ENCODE measurements around the gene SP3.

DNA sequence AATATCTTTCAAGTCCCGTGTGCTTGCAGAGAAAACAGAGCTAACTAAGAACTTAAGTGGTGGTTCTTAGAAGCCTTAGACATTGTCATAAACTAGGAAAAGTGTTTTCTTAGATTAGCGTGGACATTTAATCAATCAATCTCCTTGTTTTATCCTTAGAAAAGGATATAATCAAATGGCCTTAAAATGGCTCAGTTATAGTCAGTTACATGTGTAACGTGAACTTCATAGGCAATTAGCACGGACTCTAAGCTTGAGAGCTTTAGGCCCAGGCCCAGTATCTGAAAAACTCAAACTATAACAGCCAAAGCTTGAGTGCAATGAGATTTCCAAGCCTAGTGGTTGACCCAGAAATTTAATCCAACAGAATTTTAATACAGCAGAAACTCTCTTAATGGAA lies 43.5 kb upstream of the SP3 start:
- no peak for TF ChIP-seq CTCF (IDR thresholded peaks at IDR 0.05; ENCODE audit: low read depth, low read length, poor library complexity, severe bottlenecking)
- no peak for TF ChIP-seq EZH2phosphoT487 (IDR thresholded peaks at IDR 0.05; ENCODE audit: borderline replicate concordance, low read length)
